GM12892 (cell line): ENCODE measurements around the gene NUDT11. TPM values are rescaled to one million over a fixed set of nuclear protein-coding genes. Genes with fewer than 3 reads are reported as not detected.
"Not testable (repeated sequence)": the region's sequence is repeated elsewhere in the genome, so short reads cannot be mapped to it uniquely, and the experiment has no call there.

Experiments
- DNase-seq: peaks from one replicate; pipeline ENCODE4 v3.0.0; 2011; ENCODE audit not compliant: insufficient read length
- FAIRE-seq: peaks from 2 replicates; lab custom pipeline; 2011; peaks lifted over from hg19 to GRCh38; lab: Jason Lieb, UNC
- POLR2A ChIP-seq: IDR thresholded peaks from 2 replicates; pipeline ENCODE4 v1.6.1; 2011; ENCODE audit warnings: low read depth, low read length, control low read depth
- POLR2AphosphoS5 ChIP-seq: IDR thresholded peaks from 2 replicates; pipeline ENCODE4 v1.6.1; 2011; ENCODE audit warnings: low read depth, low read length, control low read depth
- TAF1 ChIP-seq: IDR thresholded peaks from 2 replicates; pipeline ENCODE4 v1.6.1; 2011; ENCODE audit warnings: low read depth, mild to moderate bottlenecking, control low read depth, low read length, borderline replicate concordance
- polyA plus RNA-seq: library from polyadenylated mRNA; unstranded; fragments of >200 nt; gene quantifications from one replicate; pipeline ENCODE4 v1.2.1, GENCODE V29; 2012; ENCODE audit warnings: missing spikeins, inconsistent platforms; ENCODE audit not compliant: missing spikeins

The NUDT11 gene
- polyA plus RNA-seq: not detected

GRCh38 chrX:51496501-51497291, at the start of gene NUDT11:
NUDT11 (minus strand) TSS chrX:51496592; CDS start chrX:51496444, 148 bp downstream.
- FAIRE-seq (no peak), DNase-seq (no peak)
- no peak for TF ChIP-seq POLR2A
- no peak for TF ChIP-seq POLR2AphosphoS5
- TF ChIP-seq TAF1: no peak

- no peak for FAIRE-seq
- no peak for DNase-seq
- no peak for TF ChIP-seq POLR2AphosphoS5
- no peak for TF ChIP-seq POLR2A
- TF ChIP-seq TAF1: no peak
Observed at GRCh38 chrX:51520393-51520792, 24.0 kb upstream of the NUDT11 start.

- not testable (repeated sequence) for DNase-seq, FAIRE-seq
Observed at GRCh38 chrX:51519131-51519530, 22.7 kb upstream of the NUDT11 start.

- TF ChIP-seq POLR2AphosphoS5 (no peak), TAF1 (no peak), POLR2A (no peak)
- no peak for DNase-seq
- no peak for FAIRE-seq
Observed at GRCh38 chrX:51507551-51507950, 11.2 kb upstream of the NUDT11 start.

GRCh38 chrX:51495701-51496488, 497 bp downstream of the NUDT11 start:
- peak; percentile 68 for FAIRE-seq
- DNase-seq: not testable (repeated sequence)

GRCh38 chrX:51494409-51494808, 2.0 kb downstream of the NUDT11 start:
- TF ChIP-seq POLR2AphosphoS5 (no peak), POLR2A (no peak), TAF1 (no peak)
- no peak for FAIRE-seq
- no peak for DNase-seq

- TF ChIP-seq POLR2AphosphoS5: no peak
- no peak for TF ChIP-seq TAF1
- TF ChIP-seq POLR2A: no peak
- no peak for DNase-seq
- no peak for FAIRE-seq
Observed at GRCh38 chrX:51487960-51488267, 8.5 kb downstream of the NUDT11 start.

- FAIRE-seq (no peak), DNase-seq (no peak)
- TF ChIP-seq POLR2AphosphoS5 (no peak), TAF1 (no peak), POLR2A (no peak)
Observed at GRCh38 chrX:51484616-51485015, 11.8 kb downstream of the NUDT11 start.

GRCh38 chrX:51482411-51482810, 14.0 kb downstream of the NUDT11 start:
- not testable (repeated sequence) for FAIRE-seq

GRCh38 chrX:51476930-51477329, 19.5 kb downstream of the NUDT11 start:
- no peak for TF ChIP-seq TAF1
- TF ChIP-seq POLR2AphosphoS5: no peak
- no peak for TF ChIP-seq POLR2A
- no peak for DNase-seq
- FAIRE-seq: no peak

More at GRCh38 chrX:51482411-51482810, 14.0 kb downstream of the NUDT11 start:
- not testable (repeated sequence) for DNase-seq

- FAIRE-seq (no peak), DNase-seq (no peak)
- TF ChIP-seq POLR2AphosphoS5 (no peak), TAF1 (no peak), POLR2A (no peak)
Observed at GRCh38 chrX:51463322-51463721, 33.1 kb downstream of the NUDT11 start.

- FAIRE-seq (peak; percentile 83), DNase-seq (no peak)
- TF ChIP-seq POLR2A: no peak
- no peak for TF ChIP-seq POLR2AphosphoS5
- no peak for TF ChIP-seq TAF1
Observed at GRCh38 chrX:51461053-51462044, 35.0 kb downstream of the NUDT11 start.
